Sigmoid colon (tissue), 4 donors: ENCODE data around the gene TMEM238L.

Source experiments
- CTCF ChIP-seq, 4 experiments: fragments of 450-650 bp in 3 of 4; fragments of 200-600 bp in 1 of 4; IDR thresholded peaks; one replicate each; pipeline ENCODE4 v1.5.1; 2016 to 2019; ENCODE audit warnings: antibody characterized with exemption in 4 of 4, mild to moderate bottlenecking in 3 of 4, moderate library complexity in 2 of 4
- EP300 ChIP-seq, 4 donors: sonication (generic); formaldehyde crosslinking; IDR thresholded peaks; one replicate each; pipeline ENCODE4 v1.6.1; 2017; ENCODE audit warnings: antibody characterized with exemption in 4 of 4
- POLR2A ChIP-seq, 2 donors: fragments of 450-650 bp; IDR thresholded peaks; one replicate each; pipeline ENCODE4 v1.6.1; 2016; ENCODE audit warnings: antibody characterized with exemption in 2 of 2, mild to moderate bottlenecking in 2 of 2, moderate library complexity in 2 of 2
- POLR2AphosphoS5 ChIP-seq, 4 donors: sonication (generic); formaldehyde crosslinking; IDR thresholded peaks; one replicate each; pipeline ENCODE4 v1.6.1; 2017; ENCODE audit warnings: antibody characterized with exemption in 4 of 4

GRCh38 chr17:10836966-10837590 lies 33.2 kb upstream of the TMEM238L start:
- TF ChIP-seq CTCF (IDR thresholded peaks at IDR 0.05): no peak
- no peak for TF ChIP-seq POLR2AphosphoS5 (IDR thresholded peaks at IDR 0.05)
- TF ChIP-seq POLR2A (IDR thresholded peaks at IDR 0.05): no peak
- TF ChIP-seq EP300 (IDR thresholded peaks at IDR 0.05): no peak
